Activated naive CD8-positive, alpha-beta T cell treated with anti-CD3 and anti-CD28 coated beads, Interleukin-2, amount 10 ng/mL, durations not matched to agents 7 days and 5 days (primary cell): ENCODE measurements around the gene MSTO1. TPM values are rescaled to one million over a fixed set of nuclear protein-coding genes. Genes with fewer than 3 reads are reported as not detected.

Source experiments
- total RNA-seq, 2 experiments: library from RNA; stranded (reverse); gene quantifications; one replicate each; pipeline ENCODE4 v1.2.3, GENCODE V29; 2021

Gene MSTO1
- total RNA-seq, 2 experiments from 2014 or later, result 69.0 to 74.5 TPM

Other genes starting within 250 kb of the MSTO1 start
- 10 to 100 TPM; 57.8 to 62.3 TPM for gene ASH1L, start 47.4 kb upstream of the MSTO1 start, total RNA-seq
- gene YY1AP1, start 78.6 kb downstream of the MSTO1 start, total RNA-seq, result 10 to 100 TPM; 82.1 to 93.4 TPM
- gene DAP3, start 78.9 kb downstream of the MSTO1 start, total RNA-seq, result 100 to 1,000 TPM; 119 to 128 TPM
- gene GON4L, start 247.0 kb downstream of the MSTO1 start, total RNA-seq, result 10 to 100 TPM; 92.4 to 94.4 TPM
- gene SYT11, start 249.3 kb downstream of the MSTO1 start, total RNA-seq, result 10 to 100 TPM; 13.6 to 15.1 TPM